Liver (tissue), 9 donors: Measurements from ENCODE around the gene ZNF652. TPM values are rescaled to one million over a fixed set of nuclear protein-coding genes. Genes with fewer than 3 reads are reported as not detected.
A peak's percentile ranks its signal among the peaks of the same experiment; 100 is the strongest.

Source experiments
- DNase-seq: peaks from one replicate; pipeline ENCODE4 v3.0.0-alpha.2; 2017; ENCODE audit warnings: low spot score
- H3K27ac ChIP-seq, 2 donors: one replicate each; pipeline ENCODE4 v1.7.0; 2013; ENCODE audit warnings: inconsistent platforms in 2 of 2, low read length in 2 of 2, control low read depth in 1 of 2, low read depth in 1 of 2, mild to moderate bottlenecking in 1 of 2
- H3K27me3 ChIP-seq, 4 donors: one replicate each; pipeline versions ENCODE4 v1.6.1 to v1.7.0; 2013; ENCODE audit warnings: low read length in 3 of 4, inconsistent platforms in 1 of 4, mild to moderate bottlenecking in 1 of 4, moderate library complexity in 1 of 4; ENCODE audit not compliant: control insufficient read depth in 4 of 4, insufficient read depth in 4 of 4
- H3K36me3 ChIP-seq, 4 donors: one replicate each; pipeline versions ENCODE4 v1.6.1 to v1.7.0; 2013; ENCODE audit warnings: low read length in 3 of 4, mild to moderate bottlenecking in 3 of 4, low read depth in 1 of 4, moderate library complexity in 1 of 4; ENCODE audit not compliant: control insufficient read depth in 4 of 4, insufficient read depth in 3 of 4
- H3K4me1 ChIP-seq, 4 donors: one replicate each; pipeline versions ENCODE4 v1.6.1 to v1.7.0; 2013; ENCODE audit warnings: low read length in 3 of 4, mild to moderate bottlenecking in 3 of 4, moderate library complexity in 1 of 4; ENCODE audit not compliant: control insufficient read depth in 4 of 4, insufficient read depth in 4 of 4
- H3K4me3 ChIP-seq, 3 donors: one replicate each; pipeline versions ENCODE4 v1.6.1 to v1.7.0; 2013; ENCODE audit warnings: low read length in 3 of 3, control low read depth in 1 of 3, low read depth in 1 of 3, mild to moderate bottlenecking in 1 of 3
- H3K9ac ChIP-seq, 2 donors: one replicate each; pipeline ENCODE4 v1.7.0; 2013; ENCODE audit warnings: low read length in 2 of 2, mild to moderate bottlenecking in 2 of 2, moderate library complexity in 2 of 2, control low read depth in 1 of 2, low read depth in 1 of 2
- H3K9me3 ChIP-seq, 4 donors: one replicate each; pipeline versions ENCODE4 v1.6.1 to v1.7.0; 2013; ENCODE audit warnings: low read length in 3 of 4; ENCODE audit not compliant: control insufficient read depth in 4 of 4
- EGR1 ChIP-seq, 2 donors: IDR thresholded peaks; 2 replicates each; pipeline ENCODE4 v1.6.1; 2016 to 2018; ENCODE audit warnings: antibody characterized with exemption in 2 of 2, low read depth in 2 of 2
- FOXA1 ChIP-seq: IDR thresholded peaks from 2 replicates; pipeline ENCODE4 v1.6.1; 2016; ENCODE audit warnings: antibody characterized with exemption
- FOXA2 ChIP-seq: IDR thresholded peaks from 2 replicates; pipeline ENCODE4 v1.6.1; 2016; ENCODE audit warnings: antibody characterized with exemption
- GABPA ChIP-seq, 2 donors: IDR thresholded peaks in 1 of 2; conservative IDR thresholded peaks in 1 of 2; 2 replicates each; pipeline ENCODE4 v1.6.1; 2016; ENCODE audit warnings: antibody characterized with exemption in 2 of 2, mild to moderate bottlenecking in 1 of 2, moderate library complexity in 1 of 2
- HNF4A ChIP-seq, 2 donors: conservative IDR thresholded peaks; 2 replicates each; pipeline ENCODE4 v1.6.1; 2016; ENCODE audit warnings: antibody characterized with exemption in 2 of 2, mild to moderate bottlenecking in 2 of 2
- NR2F2 ChIP-seq: IDR thresholded peaks from 2 replicates; pipeline ENCODE4 v1.6.1; 2016; ENCODE audit warnings: antibody characterized with exemption
- REST ChIP-seq: IDR thresholded peaks from 2 replicates; pipeline ENCODE4 v1.6.1; 2016; ENCODE audit warnings: antibody characterized with exemption, mild to moderate bottlenecking
- RXRA ChIP-seq, 2 donors: IDR thresholded peaks; 2 replicates each; pipeline ENCODE4 v1.6.1; 2017 to 2018; ENCODE audit warnings: antibody characterized with exemption in 2 of 2, mild to moderate bottlenecking in 1 of 2
- SP1 ChIP-seq: IDR thresholded peaks from 2 replicates; pipeline ENCODE4 v1.6.1; 2018; ENCODE audit warnings: antibody characterized with exemption, mild to moderate bottlenecking
- YY1 ChIP-seq: IDR thresholded peaks from 2 replicates; pipeline ENCODE4 v1.6.1; 2016; ENCODE audit warnings: antibody characterized with exemption, mild to moderate bottlenecking
- ZBTB33 ChIP-seq: IDR thresholded peaks from 2 replicates; pipeline ENCODE4 v1.6.1; 2016; ENCODE audit warnings: antibody characterized with exemption
- WGBS: extraction: QIAGEN DNeasy Blood & Tissue Kit; methylation state at CpG from one replicate; pipeline ENCODE4 v1.1.7; 2013; 5-methylcytosine and 5-hydroxymethylcytosine counted together
- polyA plus RNA-seq, 2 donors: library from polyadenylated mRNA; stranded (reverse) in 1 of 2; unstranded in 1 of 2; fragments of 200-250 nt in 1 of 2; fragments of >200 nt in 1 of 2; fragmentation: Nextera tagmentation in 1 of 2; extraction: Ambion mirVana in 1 of 2; gene quantifications; one replicate each; pipeline versions ENCODE4 v1.2.1 to v1.2.3, GENCODE V29; 2013 to 2015
- total RNA-seq, 2 donors: library from RNA; depleted of rRNA; stranded (reverse); fragments of >200 nt; gene quantifications; one replicate each; pipeline ENCODE4 v1.2.3, GENCODE V29; 2014
- TF ChIP-seq, protein P1 (sequence below): fragments of 150-350 bp; IDR thresholded peaks from 2 replicates; pipeline ENCODE4 v1.5.1; 2017; ENCODE audit warnings: improper control_type of control experiment, low read depth, low read length; ENCODE audit not compliant: missing input control
- TF ChIP-seq, protein P2 (sequence below): IDR thresholded peaks from 2 replicates; pipeline ENCODE4 v1.6.1; 2016; ENCODE audit warnings: antibody characterized with exemption
- TF ChIP-seq, protein P3 (sequence below): IDR thresholded peaks from 2 replicates; pipeline ENCODE4 v1.6.1; 2016; ENCODE audit warnings: antibody characterized with exemption
- donor health status: healthy.
- donor health status: healthy.
- donor health status: healthy.
- donor health status: healthy.
- donor health status: healthy.

The ZNF652 gene
- total and polyA plus RNA-seq, 4 donors = 5.3 to 23.1 (median 17.5) TPM

- TF ChIP-seq, protein P1, sequence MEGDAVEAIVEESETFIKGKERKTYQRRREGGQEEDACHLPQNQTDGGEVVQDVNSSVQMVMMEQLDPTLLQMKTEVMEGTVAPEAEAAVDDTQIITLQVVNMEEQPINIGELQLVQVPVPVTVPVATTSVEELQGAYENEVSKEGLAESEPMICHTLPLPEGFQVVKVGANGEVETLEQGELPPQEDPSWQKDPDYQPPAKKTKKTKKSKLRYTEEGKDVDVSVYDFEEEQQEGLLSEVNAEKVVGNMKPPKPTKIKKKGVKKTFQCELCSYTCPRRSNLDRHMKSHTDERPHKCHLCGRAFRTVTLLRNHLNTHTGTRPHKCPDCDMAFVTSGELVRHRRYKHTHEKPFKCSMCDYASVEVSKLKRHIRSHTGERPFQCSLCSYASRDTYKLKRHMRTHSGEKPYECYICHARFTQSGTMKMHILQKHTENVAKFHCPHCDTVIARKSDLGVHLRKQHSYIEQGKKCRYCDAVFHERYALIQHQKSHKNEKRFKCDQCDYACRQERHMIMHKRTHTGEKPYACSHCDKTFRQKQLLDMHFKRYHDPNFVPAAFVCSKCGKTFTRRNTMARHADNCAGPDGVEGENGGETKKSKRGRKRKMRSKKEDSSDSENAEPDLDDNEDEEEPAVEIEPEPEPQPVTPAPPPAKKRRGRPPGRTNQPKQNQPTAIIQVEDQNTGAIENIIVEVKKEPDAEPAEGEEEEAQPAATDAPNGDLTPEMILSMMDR = no peak
- TF ChIP-seq, protein P2, sequence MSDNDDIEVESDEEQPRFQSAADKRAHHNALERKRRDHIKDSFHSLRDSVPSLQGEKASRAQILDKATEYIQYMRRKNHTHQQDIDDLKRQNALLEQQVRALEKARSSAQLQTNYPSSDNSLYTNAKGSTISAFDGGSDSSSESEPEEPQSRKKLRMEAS = no peak
- TF ChIP-seq GABPA (IDR thresholded peaks at IDR 0.05 in 1 of 2, conservative IDR thresholded peaks at IDR 0.05 in 1 of 2) (no peak), FOXA2 (no peak)
Measured at GRCh38 chr17:49356320-49356719, 5.7 kb downstream of the ZNF652 start (continued).

DNA sequence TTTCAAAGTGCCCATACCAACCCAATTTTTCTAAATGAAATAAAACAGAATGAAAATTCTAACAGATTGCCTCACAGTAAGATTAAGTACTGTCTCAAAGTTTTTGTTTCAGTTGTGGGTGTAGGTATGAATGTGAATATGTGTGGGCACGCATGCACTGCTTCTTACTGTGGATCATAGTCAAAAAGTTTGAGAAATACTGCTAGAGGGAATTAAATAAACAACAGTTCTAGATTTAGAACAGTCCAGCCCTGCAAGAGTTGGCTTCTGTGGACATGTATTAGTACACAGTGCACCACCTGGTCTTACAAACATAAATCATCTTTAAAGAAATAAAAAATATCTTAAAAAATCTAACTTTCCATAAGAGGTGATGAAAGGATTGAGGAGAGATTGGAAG lies 8.4 kb downstream of the ZNF652 start:
- peak in 1 of 2 donors; percentile 34 for TF ChIP-seq EGR1 (IDR thresholded peaks at IDR 0.05; ENCODE audit: low read depth in 2 of 2)
- TF ChIP-seq, protein P1 = no peak
- no peak for TF ChIP-seq GABPA (IDR thresholded peaks at IDR 0.05 in 1 of 2, conservative IDR thresholded peaks at IDR 0.05 in 1 of 2)
- TF ChIP-seq, protein P3, sequence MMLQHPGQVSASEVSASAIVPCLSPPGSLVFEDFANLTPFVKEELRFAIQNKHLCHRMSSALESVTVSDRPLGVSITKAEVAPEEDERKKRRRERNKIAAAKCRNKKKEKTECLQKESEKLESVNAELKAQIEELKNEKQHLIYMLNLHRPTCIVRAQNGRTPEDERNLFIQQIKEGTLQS = no peak
- peak; percentile 60 for TF ChIP-seq FOXA2
- peak; percentile 11 for TF ChIP-seq FOXA1
- TF ChIP-seq SP1 = peak; percentile 29
- TF ChIP-seq REST = peak; percentile 15
- TF ChIP-seq HNF4A (conservative IDR thresholded peaks at IDR 0.05) = peak; percentile 34 to 42
- H3K4me3 ChIP-seq = no peak overlapping the region
- no peaks in the 10 kb centered on the region for H3K36me3 ChIP-seq
- WGBS = 29% methylated on average over 1 of the region's 1 CpG
- H3K27ac ChIP-seq = peak overlapping the region; percentile 58 to 59
- no peaks in the 10 kb centered on the region for H3K27me3 ChIP-seq
- no peak overlapping the region for H3K9ac ChIP-seq
- no peak for DNase-seq
- peaks cover 8 to 43% (median 19%) of the 10 kb centered on the region in 4 donors for H3K4me1 ChIP-seq
- no peaks in the 10 kb centered on the region for H3K9me3 ChIP-seq

DNA sequence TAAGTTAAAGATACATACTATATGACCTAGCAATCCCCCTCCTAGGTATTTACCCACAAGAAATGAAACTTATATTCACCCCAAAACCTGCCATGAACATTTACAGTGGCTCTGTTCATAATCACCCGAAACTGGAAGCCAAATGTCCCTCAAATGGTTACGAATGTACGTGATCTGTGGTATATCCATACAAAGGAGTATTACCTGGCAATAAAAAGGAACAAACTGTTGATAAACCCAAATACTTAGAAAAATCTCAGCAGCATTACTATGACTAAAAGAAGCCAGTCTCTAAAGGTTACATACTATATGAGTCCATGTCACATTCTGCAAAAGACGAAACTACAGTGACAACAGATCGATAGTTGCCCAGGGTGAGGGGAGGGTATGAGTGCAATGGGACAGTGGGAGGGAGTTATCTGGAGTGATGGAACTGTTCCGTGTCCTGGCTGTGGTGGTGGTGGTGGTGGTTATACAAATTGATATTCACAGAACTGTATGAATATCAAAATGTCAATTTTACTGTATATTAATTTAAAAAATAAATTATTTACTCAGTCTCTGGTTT lies 9.4 kb downstream of the ZNF652 start:
- Histone ChIP-seq H3K36me3 (no peaks in the 10 kb centered on the region), H3K27ac (peak overlapping the region; percentile 59 to 62), H3K9me3 (no peaks in the 10 kb centered on the region), H3K4me1 (peaks cover 5 to 34% (median 12%) of the 10 kb centered on the region in 4 donors), H3K27me3 (no peaks in the 10 kb centered on the region), H3K9ac (no peak overlapping the region), H3K4me3 (no peak overlapping the region)
- no peak for DNase-seq
- no peak for TF ChIP-seq ZBTB33
- TF ChIP-seq RXRA (IDR thresholded peaks at IDR 0.05) = peak in 1 of 2 donors; percentile 50
- peak in 1 of 2 donors; percentile 57 for TF ChIP-seq HNF4A (conservative IDR thresholded peaks at IDR 0.05)
- peak; percentile 37 for TF ChIP-seq YY1
- TF ChIP-seq FOXA1 = no peak
- TF ChIP-seq NR2F2 = no peak
- no peak for TF ChIP-seq REST
- 47% methylated on average over 6 of the region's 6 CpGs for WGBS
